Central memory CD8-positive, alpha-beta T cell (primary cell): ENCODE data around the gene USP54.
A peak's percentile ranks its signal among the peaks of the same experiment; 100 is the strongest.

ENCODE experiments used
- ATAC-seq: fragments of 150-1000 bp; cut with Tn5 transposase; replicated peaks from 2 replicates; pipeline ENCODE4 v1.10.0; 2022; ENCODE audit warnings: mild to moderate bottlenecking, moderate FRiP score, moderate number of reproducible peaks; ENCODE audit not compliant: poor library complexity, severe bottlenecking; ENCODE audit errors: extremely low read depth
- DNase-seq, 2 donors: peaks; one replicate each; pipeline ENCODE4 v3.0.0; 2021; ENCODE audit warnings: low spot score in 2 of 2
- H3K27ac Mint-ChIP-seq: one replicate; pipeline ENCODE4 v1.8.0; 2022; ENCODE audit warnings: low read depth, mild to moderate bottlenecking, moderate library complexity, mixed read lengths
- H3K27me3 Mint-ChIP-seq: one replicate; pipeline ENCODE4 v1.8.0; 2022; ENCODE audit warnings: mixed read lengths
- H3K36me3 Mint-ChIP-seq: one replicate; pipeline ENCODE4 v1.8.0; 2022; ENCODE audit warnings: mild to moderate bottlenecking, moderate library complexity, mixed read lengths; ENCODE audit not compliant: insufficient read depth
- H3K4me1 Mint-ChIP-seq: one replicate; pipeline ENCODE4 v1.8.0; 2022; ENCODE audit warnings: mixed read lengths
- H3K4me3 Mint-ChIP-seq: one replicate; pipeline ENCODE4 v1.8.0; 2022; ENCODE audit warnings: mild to moderate bottlenecking, moderate library complexity, mixed read lengths
- H3K9me3 Mint-ChIP-seq: one replicate; pipeline ENCODE4 v1.8.0; 2022; ENCODE audit warnings: mixed read lengths

The USP54 gene

DNA sequence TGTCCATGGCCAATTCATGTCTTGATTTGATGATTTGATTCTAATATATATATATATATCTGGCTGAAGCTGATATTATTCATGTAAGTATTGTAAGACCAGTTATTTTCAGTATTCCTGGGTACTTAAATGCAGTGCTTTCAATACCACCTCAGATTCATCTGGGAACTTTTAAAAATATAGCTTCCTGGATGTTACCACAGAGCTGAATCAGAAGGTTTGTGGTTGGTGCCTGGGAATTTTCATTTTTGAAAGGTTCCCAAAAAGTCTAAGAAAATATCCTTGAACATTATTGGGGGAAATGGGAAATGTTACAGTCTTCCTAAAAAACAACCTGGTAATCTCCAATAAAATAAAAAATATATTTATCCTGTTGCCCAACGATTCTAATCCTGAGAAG is 84.7 kb downstream of the USP54 start:
- Mint-ChIP-seq H3K4me1 (peaks cover 4% of the 10 kb centered on the region), H3K4me3 (no peak overlapping the region), H3K27ac (no peak overlapping the region), H3K36me3 (peaks cover 12% of the 10 kb centered on the region), H3K27me3 (no peaks in the 10 kb centered on the region), H3K9me3 (no peaks in the 10 kb centered on the region)
- ATAC-seq (no peak), DNase-seq (no peak)

DNA sequence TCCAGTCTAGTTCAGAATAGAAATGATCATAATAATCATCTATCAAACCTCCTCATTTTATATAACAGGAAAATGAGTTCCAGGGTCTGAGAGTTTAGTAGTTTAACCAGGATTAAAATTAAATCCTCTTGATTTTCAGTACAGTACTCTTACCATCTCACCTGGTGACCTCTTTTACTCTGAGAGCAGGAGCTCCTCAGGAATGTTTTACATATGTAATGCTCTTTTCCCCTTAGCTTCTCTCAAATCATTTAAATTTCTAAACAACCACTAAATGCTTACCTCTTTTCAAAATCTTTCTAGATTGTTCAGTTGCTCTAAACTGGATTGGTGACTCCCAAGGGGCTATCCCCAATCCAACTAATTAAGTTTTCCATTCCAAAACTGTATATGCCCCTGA is 85.1 kb downstream of the USP54 start:
- H3K27ac Mint-ChIP-seq: no peak overlapping the region

DNA sequence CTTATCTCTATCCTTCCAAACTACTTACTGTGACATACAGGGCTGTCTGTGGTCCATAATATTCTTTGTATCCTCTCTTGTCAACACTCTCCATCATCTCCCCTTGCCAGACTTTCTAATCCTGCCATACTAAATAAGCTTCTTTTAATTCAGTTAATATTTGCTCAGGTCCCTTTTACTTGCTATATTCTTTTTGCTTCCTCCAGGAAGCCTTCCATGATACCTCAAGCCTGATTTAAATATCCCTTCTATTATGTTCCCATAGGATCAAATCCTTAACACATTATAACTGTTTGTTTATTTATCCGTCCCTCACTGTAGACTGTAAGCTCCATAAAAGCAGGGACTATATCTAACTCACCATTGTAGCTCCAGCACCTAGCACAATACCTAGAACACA is 88.1 kb downstream of the USP54 start:
- Mint-ChIP-seq H3K9me3 (no peaks in the 10 kb centered on the region), H3K4me3 (no peak overlapping the region), H3K36me3 (peaks cover 10% of the 10 kb centered on the region), H3K27ac (no peak overlapping the region), H3K27me3 (no peaks in the 10 kb centered on the region), H3K4me1 (peaks cover 8% of the 10 kb centered on the region)
- DNase-seq (no peak), ATAC-seq (no peak)

More for the DNA sequence above, 85.1 kb downstream of the USP54 start:
- ATAC-seq: no peak
- H3K27me3 Mint-ChIP-seq: no peaks in the 10 kb centered on the region
- H3K4me1 Mint-ChIP-seq: peaks cover 8% of the 10 kb centered on the region
- no peaks in the 10 kb centered on the region for H3K9me3 Mint-ChIP-seq
- DNase-seq: no peak
- no peak overlapping the region for H3K4me3 Mint-ChIP-seq
- H3K36me3 Mint-ChIP-seq: peaks cover 12% of the 10 kb centered on the region

DNA sequence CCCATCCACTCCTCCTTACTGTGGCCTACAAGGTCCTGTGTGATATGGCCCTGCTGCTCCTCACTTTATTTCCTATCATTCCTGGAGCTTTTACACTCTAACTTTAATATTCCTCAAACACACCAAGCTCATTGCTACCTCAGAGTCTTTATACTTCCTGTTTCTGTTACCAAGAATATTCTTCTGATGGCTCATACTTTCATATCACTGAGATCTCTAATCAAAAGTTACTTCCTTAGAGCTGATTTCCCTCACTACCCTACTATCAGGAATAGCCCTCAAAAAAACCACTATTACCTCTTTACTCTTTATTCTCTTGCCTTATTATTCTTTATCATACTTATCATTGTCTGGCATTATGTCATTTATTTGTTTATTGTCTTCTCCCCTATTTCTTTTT is 89.5 kb downstream of the USP54 start:
- Mint-ChIP-seq H3K4me3 (peak overlapping the region; percentile 0), H3K4me1 (peaks cover 20% of the 10 kb centered on the region), H3K27me3 (no peaks in the 10 kb centered on the region), H3K9me3 (no peaks in the 10 kb centered on the region), H3K36me3 (peaks cover 10% of the 10 kb centered on the region), H3K27ac (peak overlapping the region; percentile 19)
- ATAC-seq (no peak), DNase-seq (no peak)

DNA sequence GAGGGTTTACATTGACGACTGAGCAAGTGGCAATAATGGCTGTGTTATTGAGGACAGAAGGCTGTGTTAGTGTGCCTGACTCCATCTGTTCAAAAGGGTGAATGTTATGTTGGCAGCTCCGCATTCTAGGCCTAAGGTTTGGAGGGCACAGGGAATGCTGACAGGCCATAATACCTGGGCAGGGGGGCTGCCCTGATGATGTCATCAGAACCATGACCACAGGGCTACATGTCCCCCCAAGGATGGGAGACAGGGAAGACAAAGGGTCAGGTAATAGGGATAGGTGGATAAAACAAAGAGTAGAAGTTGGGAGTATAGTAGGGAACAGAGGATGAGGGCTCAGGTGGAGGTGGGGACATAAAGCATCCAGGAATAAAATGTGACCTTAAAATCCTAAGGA is 93.5 kb downstream of the USP54 start:
- no peaks in the 10 kb centered on the region for H3K27me3 Mint-ChIP-seq
- H3K9me3 Mint-ChIP-seq: no peaks in the 10 kb centered on the region
- H3K36me3 Mint-ChIP-seq: peaks cover 7% of the 10 kb centered on the region
- no peak overlapping the region for H3K4me3 Mint-ChIP-seq
- H3K4me1 Mint-ChIP-seq: peaks cover 52% of the 10 kb centered on the region
- H3K27ac Mint-ChIP-seq: peak overlapping the region; percentile 67
- ATAC-seq (no peak), DNase-seq (no peak)

DNA sequence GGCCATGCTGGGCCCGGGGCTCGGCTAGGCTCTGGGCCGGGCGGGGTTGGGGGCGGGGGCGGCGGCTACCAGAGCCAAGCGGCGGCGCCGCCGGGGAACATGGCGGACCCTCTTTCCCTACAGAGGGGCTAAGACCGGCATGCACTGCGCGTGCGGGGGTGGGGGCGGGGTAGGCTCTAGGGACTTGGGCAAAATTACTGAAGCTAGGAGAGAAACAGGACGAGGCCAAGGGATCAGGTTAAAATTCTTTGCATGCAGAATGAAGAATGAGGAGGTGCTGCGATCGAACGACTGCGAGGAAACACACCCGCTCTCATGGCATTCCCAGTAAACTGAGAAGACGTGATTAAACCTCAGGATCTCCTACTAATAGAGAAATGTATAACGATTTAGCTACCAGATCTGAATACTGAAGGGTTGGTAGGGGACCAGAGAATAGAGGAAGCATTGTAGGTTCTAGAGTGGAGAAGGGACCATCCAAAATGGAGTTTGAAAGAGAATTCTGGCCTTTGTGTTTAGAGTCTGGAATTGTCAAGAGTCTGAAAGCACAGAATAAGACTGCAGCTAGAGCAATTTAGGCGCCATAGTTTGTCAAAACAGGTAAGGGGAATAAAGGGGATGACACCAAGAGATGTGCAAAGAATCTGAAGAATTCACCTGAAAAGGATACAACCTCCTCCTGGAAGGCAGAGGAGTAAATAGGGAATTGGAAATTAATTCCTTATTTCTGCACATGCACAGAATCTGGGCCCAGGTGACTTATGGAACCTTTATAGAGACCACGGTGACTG is 95.1 kb downstream of the USP54 start, which contains the start of gene PPP3CB:
Gene PPP3CB (minus strand): TSS at position 141 of the 791 bp plus-strand sequence. CDS start 135 bp downstream, at position 6.
- peak within 1 kb of the TSS; percentile 77 for H3K27ac Mint-ChIP-seq
- peak within 1 kb of the TSS; percentile 80 for H3K4me3 Mint-ChIP-seq
- DNase-seq (peak; percentile 52 to 67), ATAC-seq (peak; percentile 85)
- H3K4me1 Mint-ChIP-seq: peaks cover 51% of the 10 kb centered on the region
- peaks cover 5% of the 10 kb centered on the region for H3K36me3 Mint-ChIP-seq
- H3K27me3 Mint-ChIP-seq: no peaks in the 10 kb centered on the region
- H3K9me3 Mint-ChIP-seq: no peaks in the 10 kb centered on the region

DNA sequence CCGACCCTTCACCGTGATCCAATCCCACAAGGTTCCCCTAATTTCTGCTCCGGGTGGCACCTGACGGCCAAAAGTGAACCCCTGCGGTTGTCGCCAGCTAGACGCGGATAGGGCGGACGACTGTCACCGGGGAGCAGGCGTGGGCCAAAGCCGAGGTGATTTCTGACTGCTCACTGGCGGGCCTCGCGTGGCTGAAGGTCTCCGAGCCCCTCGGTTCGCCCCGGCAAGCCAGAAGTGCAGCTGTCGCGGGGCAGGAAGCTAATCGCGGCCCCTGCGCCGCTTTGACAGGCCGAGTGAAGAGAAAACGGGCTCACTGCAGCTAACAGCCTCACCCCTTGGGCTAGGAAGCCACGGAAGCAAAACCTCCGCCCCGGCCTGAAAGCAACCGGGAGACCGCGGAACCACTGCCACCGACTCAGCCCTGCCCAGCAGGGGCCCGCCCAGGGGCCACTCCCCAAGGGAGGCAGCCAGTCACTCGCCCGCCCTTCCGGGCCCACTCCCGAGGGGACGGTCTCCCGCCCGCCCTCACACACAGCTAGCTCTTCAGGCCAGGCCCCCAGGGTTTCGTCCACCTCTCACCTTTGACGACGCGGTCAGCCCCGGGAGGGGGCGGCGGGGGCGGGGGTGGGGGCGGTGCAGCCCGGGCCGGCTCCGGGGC is 95.8 kb downstream of the USP54 start:
- Mint-ChIP-seq H3K4me3 (peak overlapping the region; percentile 80), H3K27me3 (no peaks in the 10 kb centered on the region), H3K4me1 (peaks cover 52% of the 10 kb centered on the region), H3K27ac (peak overlapping the region; percentile 77), H3K9me3 (no peaks in the 10 kb centered on the region), H3K36me3 (peaks cover 5% of the 10 kb centered on the region)
- DNase-seq (peak; percentile 72 to 80), ATAC-seq (peak; percentile 79)

DNA sequence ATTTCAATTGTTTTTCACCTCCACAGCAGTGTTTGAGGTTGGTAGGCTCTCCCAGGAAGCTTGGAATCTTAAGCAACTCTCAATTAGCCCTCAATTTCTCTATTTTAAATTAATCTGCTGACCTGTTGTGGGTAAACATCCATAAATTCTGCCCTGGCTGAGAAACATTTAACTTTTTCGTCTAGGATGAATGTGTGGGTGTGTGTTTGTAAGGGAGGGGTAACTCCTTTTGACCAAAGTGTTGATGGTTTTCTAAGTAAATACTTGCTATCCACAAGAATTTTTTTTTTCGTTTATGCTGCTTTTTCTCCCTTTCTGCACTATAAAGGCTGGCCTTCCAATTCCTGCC is 96.3 kb downstream of the USP54 start:
- H3K4me3 Mint-ChIP-seq: peak overlapping the region; percentile 80
- H3K4me1 Mint-ChIP-seq: peaks cover 57% of the 10 kb centered on the region
- no peaks in the 10 kb centered on the region for H3K27me3 Mint-ChIP-seq
- ATAC-seq: peak; percentile 2
- H3K27ac Mint-ChIP-seq: peak overlapping the region; percentile 77
- H3K9me3 Mint-ChIP-seq: no peaks in the 10 kb centered on the region
- DNase-seq: no peak
- H3K36me3 Mint-ChIP-seq: peaks cover 5% of the 10 kb centered on the region

DNA sequence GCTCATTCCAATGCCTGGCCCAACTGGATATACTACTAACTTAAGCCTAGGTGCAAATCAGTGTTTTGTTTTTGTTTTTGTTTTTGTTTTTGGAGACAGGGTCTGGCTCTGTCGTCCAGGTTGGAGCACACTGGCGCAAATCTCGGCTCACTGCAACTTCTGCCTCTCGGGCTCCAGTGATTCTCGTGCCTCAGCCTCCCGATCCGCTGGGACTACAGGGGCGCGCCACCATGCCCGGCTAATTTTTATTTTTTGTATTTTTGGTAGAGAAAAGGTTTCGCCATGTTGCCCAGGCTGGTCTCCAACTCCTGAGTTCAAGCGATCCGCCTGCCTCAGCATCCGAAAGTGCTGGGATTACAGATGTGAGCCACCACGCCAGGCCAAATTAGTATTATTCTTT is 96.9 kb downstream of the USP54 start:
- Mint-ChIP-seq H3K27me3 (no peaks in the 10 kb centered on the region), H3K27ac (peak overlapping the region; percentile 75), H3K36me3 (peaks cover 5% of the 10 kb centered on the region), H3K9me3 (no peaks in the 10 kb centered on the region), H3K4me3 (peak overlapping the region; percentile 80), H3K4me1 (peaks cover 63% of the 10 kb centered on the region)
- no peak for ATAC-seq
- DNase-seq: no peak

DNA sequence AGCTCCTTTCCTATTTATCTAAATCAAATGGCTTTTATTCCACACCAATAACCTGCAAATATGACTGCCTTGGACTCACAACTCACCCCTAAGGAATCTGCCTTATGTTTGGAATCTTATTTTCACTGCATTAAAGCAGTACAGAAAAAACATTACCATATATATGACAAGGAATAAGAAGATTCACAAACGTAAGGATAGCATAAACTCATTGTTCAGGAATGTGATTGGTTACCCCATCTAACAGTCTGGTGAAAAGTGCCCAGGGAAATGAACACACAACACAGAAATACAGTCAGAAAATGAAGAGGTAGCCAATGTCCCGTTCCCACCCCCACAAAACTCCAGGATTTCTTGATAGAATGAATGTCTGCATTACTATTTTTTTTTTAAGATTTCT is 97.4 kb downstream of the USP54 start:
- no peaks in the 10 kb centered on the region for H3K9me3 Mint-ChIP-seq
- H3K36me3 Mint-ChIP-seq: peaks cover 5% of the 10 kb centered on the region
- peak overlapping the region; percentile 80 for H3K4me3 Mint-ChIP-seq
- no peak for ATAC-seq
- DNase-seq: no peak
- H3K27me3 Mint-ChIP-seq: no peaks in the 10 kb centered on the region
- H3K4me1 Mint-ChIP-seq: peaks cover 67% of the 10 kb centered on the region
- peak overlapping the region; percentile 75 for H3K27ac Mint-ChIP-seq

DNA sequence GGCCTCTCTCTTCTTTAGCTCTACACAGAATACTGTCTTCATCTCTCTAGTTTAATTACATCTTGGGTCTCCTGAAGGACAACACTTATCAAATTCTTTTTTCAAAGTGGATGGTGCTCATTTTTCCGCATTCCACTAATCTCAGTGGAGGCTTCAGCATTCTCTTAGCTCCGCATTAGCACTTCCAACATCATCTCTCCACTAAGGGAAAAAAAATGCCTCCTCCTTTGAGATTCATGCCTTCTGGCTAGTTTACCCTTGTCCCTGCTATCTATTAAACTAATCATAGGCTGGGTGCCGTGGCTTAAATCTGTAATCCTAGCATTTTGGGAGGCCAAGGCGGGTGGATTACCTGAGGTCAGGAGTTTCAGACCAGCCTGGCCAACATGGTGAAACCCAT is 104.5 kb downstream of the USP54 start:
- H3K4me3 Mint-ChIP-seq: no peak overlapping the region
- H3K27ac Mint-ChIP-seq: no peak overlapping the region
- no peaks in the 10 kb centered on the region for H3K9me3 Mint-ChIP-seq
- DNase-seq: no peak
- H3K4me1 Mint-ChIP-seq: peaks cover 37% of the 10 kb centered on the region
- peaks cover 20% of the 10 kb centered on the region for H3K36me3 Mint-ChIP-seq
- no peaks in the 10 kb centered on the region for H3K27me3 Mint-ChIP-seq
- ATAC-seq: no peak

DNA sequence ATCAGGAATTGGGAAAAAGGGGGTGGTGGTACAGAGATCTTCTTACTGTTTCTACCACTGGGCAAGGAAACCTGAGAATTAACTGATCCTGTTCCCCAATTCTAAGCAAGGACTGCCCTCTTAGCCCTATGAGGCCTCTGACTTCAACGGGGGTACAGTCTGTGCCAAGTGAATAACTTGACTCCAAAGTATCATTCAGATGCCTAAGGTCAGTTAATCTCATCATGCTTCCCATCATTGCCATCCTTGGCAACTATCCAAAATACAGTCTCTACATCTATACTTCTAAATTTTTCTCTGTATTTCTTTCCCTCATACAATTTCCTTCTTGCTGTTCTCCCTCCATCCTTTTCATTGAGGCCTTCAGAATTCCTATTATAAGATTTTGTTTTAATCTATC is 105.8 kb downstream of the USP54 start:
- DNase-seq (no peak), ATAC-seq (no peak)
- Mint-ChIP-seq H3K4me1 (peaks cover 36% of the 10 kb centered on the region), H3K9me3 (no peaks in the 10 kb centered on the region), H3K27ac (no peak overlapping the region), H3K27me3 (no peaks in the 10 kb centered on the region), H3K36me3 (peaks cover 20% of the 10 kb centered on the region), H3K4me3 (no peak overlapping the region)

DNA sequence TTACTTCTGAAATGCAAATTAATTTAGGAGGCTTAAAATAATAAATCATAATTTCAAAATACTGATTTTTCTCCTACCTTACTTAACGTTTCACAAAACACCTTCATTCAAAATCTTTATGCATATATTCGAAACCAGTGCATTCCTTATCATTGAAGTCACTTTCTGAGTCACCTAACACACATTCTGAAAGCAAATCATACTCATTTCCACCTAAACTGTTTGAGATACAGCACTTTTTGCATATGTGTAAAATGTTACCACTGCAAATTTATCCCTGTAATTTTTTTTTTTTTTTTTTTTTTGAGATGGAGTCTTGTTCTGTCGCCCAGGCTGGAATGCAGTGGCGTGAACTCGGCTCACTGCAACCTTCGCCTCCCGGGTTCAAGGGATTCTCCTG is 111.0 kb downstream of the USP54 start:
- Mint-ChIP-seq H3K9me3 (no peaks in the 10 kb centered on the region), H3K4me3 (peak overlapping the region; percentile 13), H3K4me1 (peaks cover 12% of the 10 kb centered on the region), H3K27ac (no peak overlapping the region), H3K36me3 (peaks cover 36% of the 10 kb centered on the region), H3K27me3 (no peaks in the 10 kb centered on the region)
- ATAC-seq (no peak), DNase-seq (no peak)
